Measurements from ENCODE around the gene ZBTB17. TPM values are rescaled to one million over a fixed set of nuclear protein-coding genes. Genes with fewer than 3 reads are reported as not detected.

Gene ZBTB17
- total RNA-seq, 1 experiment from 2014 or later: 50.3 TPM

- BruUV-seq (replicated peaks): no TSS peak
- no peak for DNase-seq (ENCODE audit: low spot score)
- Histone ChIP-seq H3K27me3 (replicated peaks; ENCODE audit: insufficient read depth, low read depth, low read length, poor library complexity) (no peaks in the 10 kb centered on the region), H3K4me3 (ENCODE audit: low read depth, low read length, poor library complexity, severe bottlenecking) (no peak overlapping the region), H3K36me3 (ENCODE audit: insufficient read depth, low read length, poor library complexity, severe bottlenecking) (peaks cover 53% of the 10 kb centered on the region), H3K9me3 (ENCODE audit: low read depth, low read length, poor library complexity, severe bottlenecking) (no peaks in the 10 kb centered on the region), H3K4me1 (ENCODE audit: insufficient read depth, low read length, poor library complexity, severe bottlenecking) (peaks cover 33% of the 10 kb centered on the region), H3K27ac (ENCODE audit: low read depth, low read length, poor library complexity, severe bottlenecking) (no peak overlapping the region)
- intact Hi-C loops (cut with micrococcal nuclease; ENCODE audit: unreplicated experiment): loop anchor here (5.0 kb wide), 1 partner anchor 144 kb away; no protein-coding TSS in a partner anchor
- TF ChIP-seq, protein P1, sequence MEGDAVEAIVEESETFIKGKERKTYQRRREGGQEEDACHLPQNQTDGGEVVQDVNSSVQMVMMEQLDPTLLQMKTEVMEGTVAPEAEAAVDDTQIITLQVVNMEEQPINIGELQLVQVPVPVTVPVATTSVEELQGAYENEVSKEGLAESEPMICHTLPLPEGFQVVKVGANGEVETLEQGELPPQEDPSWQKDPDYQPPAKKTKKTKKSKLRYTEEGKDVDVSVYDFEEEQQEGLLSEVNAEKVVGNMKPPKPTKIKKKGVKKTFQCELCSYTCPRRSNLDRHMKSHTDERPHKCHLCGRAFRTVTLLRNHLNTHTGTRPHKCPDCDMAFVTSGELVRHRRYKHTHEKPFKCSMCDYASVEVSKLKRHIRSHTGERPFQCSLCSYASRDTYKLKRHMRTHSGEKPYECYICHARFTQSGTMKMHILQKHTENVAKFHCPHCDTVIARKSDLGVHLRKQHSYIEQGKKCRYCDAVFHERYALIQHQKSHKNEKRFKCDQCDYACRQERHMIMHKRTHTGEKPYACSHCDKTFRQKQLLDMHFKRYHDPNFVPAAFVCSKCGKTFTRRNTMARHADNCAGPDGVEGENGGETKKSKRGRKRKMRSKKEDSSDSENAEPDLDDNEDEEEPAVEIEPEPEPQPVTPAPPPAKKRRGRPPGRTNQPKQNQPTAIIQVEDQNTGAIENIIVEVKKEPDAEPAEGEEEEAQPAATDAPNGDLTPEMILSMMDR (conservative IDR thresholded peaks at IDR 0.05; ENCODE audit: low read depth, low read length): no peak
- no peak for TF ChIP-seq EZH2 (IDR thresholded peaks at IDR 0.05; ENCODE audit: borderline replicate concordance, low read depth, low read length, poor library complexity, severe bottlenecking)
- CTCF ChIA-PET: no interaction called here
- POLR2A ChIA-PET (ENCODE audit: low non-redundant PET): no interaction called here
Measured at GRCh38 chr1:15946571-15947381, 29.1 kb downstream of the ZBTB17 start.

- H3K4me3 ChIP-seq (ENCODE audit: low read depth, low read length, poor library complexity, severe bottlenecking): no peak overlapping the region
- BruUV-seq (replicated peaks): no TSS peak
- no peaks in the 10 kb centered on the region for H3K27me3 ChIP-seq (replicated peaks; ENCODE audit: insufficient read depth, low read depth, low read length, poor library complexity)
- peaks cover 25% of the 10 kb centered on the region for H3K4me1 ChIP-seq (ENCODE audit: insufficient read depth, low read length, poor library complexity, severe bottlenecking)
- DNase-seq (ENCODE audit: low spot score): no peak
- H3K36me3 ChIP-seq (ENCODE audit: insufficient read depth, low read length, poor library complexity, severe bottlenecking): peaks cover 60% of the 10 kb centered on the region
- TF ChIP-seq, protein P1 (conservative IDR thresholded peaks at IDR 0.05; ENCODE audit: low read depth, low read length): no peak
- no peak for TF ChIP-seq EZH2 (IDR thresholded peaks at IDR 0.05; ENCODE audit: borderline replicate concordance, low read depth, low read length, poor library complexity, severe bottlenecking)
- POLR2A ChIA-PET (ENCODE audit: low non-redundant PET): no interaction called here
- intact Hi-C loops (cut with micrococcal nuclease; ENCODE audit: unreplicated experiment): loop anchor here (5.0 kb wide), 1 partner anchor 144 kb away; no protein-coding TSS in a partner anchor
- H3K27ac ChIP-seq (ENCODE audit: low read depth, low read length, poor library complexity, severe bottlenecking): no peak overlapping the region
- CTCF ChIA-PET: no interaction called here
- H3K9me3 ChIP-seq (ENCODE audit: low read depth, low read length, poor library complexity, severe bottlenecking): no peaks in the 10 kb centered on the region
Measured at GRCh38 chr1:15945832-15946448, 30.0 kb downstream of the ZBTB17 start.

- no TSS peak for BruUV-seq (replicated peaks)
- no peaks in the 10 kb centered on the region for H3K9me3 ChIP-seq (ENCODE audit: low read depth, low read length, poor library complexity, severe bottlenecking)
- H3K4me1 ChIP-seq (ENCODE audit: insufficient read depth, low read length, poor library complexity, severe bottlenecking): peaks cover 18% of the 10 kb centered on the region
- H3K27ac ChIP-seq (ENCODE audit: low read depth, low read length, poor library complexity, severe bottlenecking): no peak overlapping the region
- intact Hi-C loops (cut with micrococcal nuclease; ENCODE audit: unreplicated experiment): loop anchor here (5.0 kb wide), 1 partner anchor 143 kb away; no protein-coding TSS in a partner anchor
- ChIA-PET CTCF (no interaction called here), POLR2A (ENCODE audit: low non-redundant PET) (no interaction called here)
- DNase-seq (ENCODE audit: low spot score): no peak
- H3K36me3 ChIP-seq (ENCODE audit: insufficient read depth, low read length, poor library complexity, severe bottlenecking): peaks cover 67% of the 10 kb centered on the region
- TF ChIP-seq EZH2 (IDR thresholded peaks at IDR 0.05; ENCODE audit: borderline replicate concordance, low read depth, low read length, poor library complexity, severe bottlenecking): no peak
- TF ChIP-seq, protein P1 (conservative IDR thresholded peaks at IDR 0.05; ENCODE audit: low read depth, low read length): no peak
- no peak overlapping the region for H3K4me3 ChIP-seq (ENCODE audit: low read depth, low read length, poor library complexity, severe bottlenecking)
- no peaks in the 10 kb centered on the region for H3K27me3 ChIP-seq (replicated peaks; ENCODE audit: insufficient read depth, low read depth, low read length, poor library complexity)
Measured at GRCh38 chr1:15945011-15945831, 30.7 kb downstream of the ZBTB17 start.

Data from A673 (cell line).